Posterior cingulate gyrus (tissue), 11 donors: ENCODE data around the gene FAM219A.

Source experiments
- DNase-seq, 10 donors: peaks; one replicate each; pipeline versions ENCODE4 v3.0.0 to v3.0.0-alpha.2; 2020 to 2021; ENCODE audit warnings: mixed read lengths in 3 of 10
- intact Hi-C: fragments of 100-400 bp; cut with DNase I; formaldehyde crosslinking; loops from one replicate; pipeline ENCODE4 v1.15.1; 2023

The FAM219A gene

GRCh38 chr9:34412336-34412735, 46.0 kb downstream of the FAM219A start:
- DNase-seq, result no peak
- intact Hi-C loops, result no loop called here

GRCh38 chr9:34409154-34409553, 49.2 kb downstream of the FAM219A start:
- DNase-seq, result no peak
- intact Hi-C loops, result no loop called here

DNA sequence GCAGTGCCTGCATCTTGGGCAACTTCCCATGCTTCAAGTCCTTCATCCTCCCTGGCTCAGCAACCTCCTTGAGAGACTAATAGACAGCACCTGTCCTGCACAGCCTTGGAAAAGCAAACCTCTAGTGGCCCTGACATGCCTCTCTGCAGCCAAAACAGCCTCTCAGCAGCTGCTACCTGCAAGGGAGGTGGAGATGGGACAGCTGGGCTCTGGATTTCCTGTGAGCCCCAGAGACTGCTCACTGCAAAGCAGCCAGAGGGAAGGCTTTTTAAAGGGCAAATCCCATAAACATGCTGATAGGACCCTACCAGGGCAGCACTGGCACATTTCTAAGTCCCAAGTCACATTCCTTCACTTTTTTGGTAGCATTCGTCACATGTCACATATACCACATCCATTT, 50.2 kb downstream of the FAM219A start:
- no peak for DNase-seq
- intact Hi-C loops, result no loop called here

GRCh38 chr9:34406219-34406618, 52.2 kb downstream of the FAM219A start:
- intact Hi-C loops, result no loop called here
- DNase-seq, result no peak

DNA sequence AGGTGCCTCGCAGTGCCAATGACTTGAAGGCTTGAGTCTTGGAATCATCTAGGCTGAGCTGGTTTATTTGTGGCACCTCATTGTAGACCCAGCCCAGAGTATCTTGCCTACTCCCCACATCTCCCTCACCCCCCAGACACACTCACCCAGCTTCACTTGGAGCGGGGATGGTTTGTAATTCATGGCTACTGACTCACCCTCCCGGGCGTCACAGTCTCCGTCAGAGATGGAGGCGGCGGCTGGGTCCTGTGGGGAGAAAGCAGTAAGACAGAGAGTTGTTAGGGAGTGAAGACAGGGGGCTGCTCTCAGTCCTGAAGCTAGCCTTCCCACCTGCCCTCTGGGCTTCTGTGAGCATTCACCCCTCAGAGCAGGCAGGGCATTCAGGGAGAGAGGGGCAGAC, 52.7 kb downstream of the FAM219A start:
- peak in 5 of 10 donors; percentile 29 to 90 (median 81) for DNase-seq
- intact Hi-C loops, result no loop called here

GRCh38 chr9:34403554-34404380, 54.6 kb downstream of the FAM219A start:
- intact Hi-C loops, result loop anchor here (1.0 to 2.0 kb wide), 3 partner anchors 98 to 189 kb away; no protein-coding TSS in a partner anchor
- DNase-seq, result peak; percentile 59 to 95 (median 84)

DNA sequence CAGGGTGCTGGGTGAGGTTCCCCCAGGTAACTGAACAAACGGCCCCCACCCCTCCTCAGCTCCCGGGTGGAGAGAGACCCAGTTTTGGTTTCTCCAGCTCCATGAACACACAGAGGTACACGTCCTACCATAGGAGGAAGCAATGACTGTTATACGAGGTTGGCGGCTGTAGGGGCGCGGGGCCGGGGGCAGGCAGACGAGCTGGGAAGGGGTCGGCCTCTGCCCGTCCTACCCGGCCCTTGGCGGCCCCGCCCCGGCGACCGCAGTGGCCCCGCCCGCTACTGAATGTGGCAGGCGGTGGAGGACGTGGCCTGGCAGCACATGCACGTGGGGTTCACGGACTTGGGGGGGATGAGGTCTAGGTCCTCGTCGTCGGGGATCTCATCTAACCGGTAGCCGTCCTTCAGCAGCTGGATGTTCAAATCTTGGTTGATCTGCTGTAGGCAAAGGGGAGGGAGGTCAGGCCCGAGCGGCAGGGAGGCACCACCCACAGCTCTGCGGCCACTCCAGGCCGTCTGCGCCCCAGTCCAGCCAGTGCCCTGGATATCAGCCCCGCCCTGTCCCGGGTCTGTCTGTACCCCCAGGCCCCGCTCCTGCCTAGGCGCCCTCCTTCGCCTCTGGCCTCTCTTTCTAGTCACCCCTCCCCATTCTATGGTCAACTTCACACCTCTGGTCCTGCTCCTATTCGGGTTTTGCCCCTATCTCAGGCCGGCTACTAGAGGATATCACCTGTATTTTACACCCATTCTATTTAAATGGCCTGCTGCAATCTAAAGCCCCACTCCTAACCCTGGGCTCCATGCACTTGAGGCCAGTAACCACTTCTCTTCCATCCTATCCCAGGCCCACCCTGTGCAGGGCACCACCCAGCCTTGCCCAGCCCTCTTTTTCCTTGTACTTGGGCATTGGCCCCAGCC, 57.4 kb downstream of the FAM219A start:
- no peak for DNase-seq
- intact Hi-C loops, result no loop called here

DNA sequence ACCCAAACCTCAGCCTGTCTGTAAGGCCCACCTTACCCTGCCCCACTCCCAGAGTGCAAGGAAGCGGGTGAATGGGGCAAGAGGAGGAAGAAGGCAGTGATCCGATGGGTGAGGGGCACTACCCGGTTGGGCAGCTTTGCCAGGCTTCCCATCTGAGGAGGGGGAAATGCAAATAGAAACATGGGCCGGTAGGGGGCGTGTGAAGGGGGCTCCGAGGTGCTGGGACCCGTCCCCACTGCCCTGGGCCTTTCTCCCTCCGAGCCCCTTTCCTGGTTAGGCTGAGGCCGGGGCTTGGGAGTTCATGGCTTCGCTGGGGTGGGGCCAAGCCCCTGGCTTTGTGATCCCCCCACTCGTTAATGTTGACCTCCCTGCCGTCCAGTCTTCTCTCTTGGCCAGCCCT, 58.1 kb downstream of the FAM219A start:
- intact Hi-C loops, result no loop called here

GRCh38 chr9:34399729-34400128, 58.6 kb downstream of the FAM219A start:
- peak in 3 of 10 donors; percentile 31 to 87 (median 86) for DNase-seq
- intact Hi-C loops, result no loop called here

More for the DNA sequence above, 58.1 kb downstream of the FAM219A start:
- DNase-seq, result no peak

DNA sequence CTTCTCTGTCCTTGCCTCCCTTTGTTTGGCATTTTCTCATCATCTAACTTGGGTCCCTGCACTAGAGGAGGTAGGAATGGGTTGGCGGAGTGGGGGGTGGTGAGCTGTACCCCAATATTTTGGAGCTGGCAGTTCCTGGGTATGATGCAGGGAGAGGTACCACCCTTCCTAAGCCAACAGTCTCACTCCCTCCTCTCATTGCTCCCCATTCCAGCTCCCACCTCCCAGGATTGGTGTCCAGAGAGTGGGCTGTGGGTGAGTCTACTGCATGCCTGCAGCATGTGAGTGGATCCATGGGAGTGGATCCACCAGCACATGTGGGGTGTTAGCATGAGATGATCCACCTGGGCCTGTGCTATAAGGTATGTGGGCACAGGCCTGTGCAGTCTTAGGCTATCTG, 59.5 kb downstream of the FAM219A start:
- intact Hi-C loops, result no loop called here
- DNase-seq, result no peak

DNA sequence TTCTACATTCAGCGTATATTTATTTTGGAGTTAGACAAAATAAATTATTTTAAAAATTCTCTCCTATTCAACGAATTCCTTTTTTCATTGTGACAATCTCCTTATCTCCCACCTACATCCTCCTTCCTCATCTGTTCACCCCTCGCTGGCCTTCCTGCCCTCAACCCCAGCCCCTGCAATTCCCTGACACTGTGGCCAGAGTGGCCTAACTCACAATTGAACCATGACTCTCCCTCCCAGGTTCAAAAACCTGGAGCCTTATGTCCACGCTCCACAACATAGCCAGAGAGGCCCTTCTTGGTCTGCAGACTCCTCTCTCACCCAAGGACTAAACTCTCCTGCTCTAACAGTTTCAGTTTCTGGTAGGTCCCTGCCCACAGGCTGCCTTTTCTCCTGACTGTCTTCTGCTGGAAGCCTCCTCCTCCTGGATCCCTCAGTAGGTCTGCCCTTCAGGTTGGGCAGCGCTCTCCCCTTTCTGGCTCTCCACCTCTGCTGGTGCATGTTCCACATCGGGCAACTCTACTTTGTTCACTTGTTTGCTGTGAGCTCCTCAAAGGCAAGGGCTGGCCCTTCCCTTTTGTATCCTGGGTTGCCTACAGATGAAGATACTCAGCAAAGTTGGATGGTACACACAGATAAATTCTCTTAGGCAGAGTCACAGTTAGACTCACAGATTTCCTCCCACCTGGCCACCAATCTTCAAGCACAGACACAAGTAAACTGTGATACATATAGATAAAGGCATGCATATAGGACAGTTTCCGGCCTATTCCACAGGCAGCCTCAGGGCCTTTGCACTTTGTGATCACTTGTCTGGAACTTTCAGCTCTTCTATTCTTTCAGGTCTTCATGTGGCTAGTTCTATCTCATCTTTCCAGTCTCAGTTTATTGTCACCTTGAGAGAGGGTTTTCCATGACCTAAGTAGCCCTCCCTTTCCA, 61.8 kb downstream of the FAM219A start:
- intact Hi-C loops, result no loop called here
- no peak for DNase-seq

DNA sequence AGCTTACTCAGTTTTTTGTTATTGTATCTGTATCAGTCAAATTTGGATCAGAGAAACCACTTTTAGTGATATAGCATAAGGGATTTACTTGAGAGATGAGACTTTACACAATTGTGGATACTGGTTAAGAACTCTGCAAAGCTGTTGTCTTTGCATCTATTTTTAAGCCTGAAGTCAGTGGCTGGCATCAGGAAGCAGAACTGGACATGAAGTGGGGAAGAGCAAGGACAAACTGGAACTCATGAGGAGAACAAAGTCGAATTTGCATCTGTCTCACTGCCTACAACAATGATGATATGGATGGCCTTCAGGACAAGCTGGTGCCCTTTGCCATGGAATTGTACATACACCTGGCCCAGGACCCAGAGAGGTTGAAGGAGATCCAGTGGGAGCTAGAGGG, 65.9 kb downstream of the FAM219A start:
- DNase-seq, result no peak
- intact Hi-C loops, result no loop called here

- intact Hi-C loops, result no loop called here
- no peak for DNase-seq
Observed at GRCh38 chr9:34387239-34387638, 71.1 kb downstream of the FAM219A start.

GRCh38 chr9:34386656-34387055, 71.7 kb downstream of the FAM219A start:
- DNase-seq, result peak in 1 of 10 donors; percentile 73
- intact Hi-C loops, result no loop called here

GRCh38 chr9:34385561-34386230, 72.7 kb downstream of the FAM219A start:
- peak in 1 of 10 donors; percentile 51 for DNase-seq
- intact Hi-C loops, result no loop called here

DNA sequence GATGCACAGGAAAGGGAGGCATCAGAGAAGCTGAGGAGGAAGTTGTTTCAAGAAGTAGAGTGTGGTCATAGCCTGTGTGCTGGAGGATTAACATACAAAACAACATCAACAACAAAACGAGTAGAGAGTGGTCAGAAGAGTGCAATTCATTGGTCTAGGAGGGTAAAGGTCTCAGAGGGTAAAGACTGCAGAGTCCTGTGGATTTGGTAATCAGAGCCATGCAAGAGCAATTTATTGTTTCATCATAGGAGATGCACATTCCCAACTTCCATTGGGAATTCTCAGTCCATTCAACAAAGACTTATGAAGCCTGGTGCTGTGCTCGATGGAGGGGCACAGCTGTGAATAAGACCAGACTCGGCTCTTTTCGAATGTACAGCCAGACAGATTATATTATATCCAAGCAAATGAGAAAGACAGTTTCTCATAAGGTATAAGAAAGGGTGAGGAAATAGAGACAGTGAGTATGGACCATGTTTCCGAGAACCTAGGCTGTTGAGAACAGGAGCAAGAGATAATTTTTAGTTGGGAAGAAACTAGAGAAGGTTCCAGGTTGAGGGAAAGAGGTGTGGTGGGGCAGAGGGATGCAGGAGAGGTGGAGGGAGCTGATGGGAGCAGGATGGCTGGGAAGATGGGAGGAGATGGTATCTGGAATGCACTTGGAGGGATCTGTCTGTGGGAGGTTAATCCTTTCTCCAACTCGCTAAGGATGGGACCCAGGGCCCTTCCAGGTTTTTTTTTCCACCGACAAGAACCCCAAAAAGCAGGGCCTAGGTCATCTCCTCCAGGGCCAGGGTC, 73.8 kb downstream of the FAM219A start:
- intact Hi-C loops, result no loop called here
- no peak for DNase-seq

- intact Hi-C loops, result no loop called here
- no peak for DNase-seq
Observed at GRCh38 chr9:34383904-34384303, 74.5 kb downstream of the FAM219A start.

- intact Hi-C loops, result no loop called here
- no peak for DNase-seq
Observed at GRCh38 chr9:34382879-34383278, 75.5 kb downstream of the FAM219A start.

GRCh38 chr9:34382054-34382453, 76.3 kb downstream of the FAM219A start:
- no peak for DNase-seq
- intact Hi-C loops, result no loop called here
